ENCODE measurements around the gene STAB2.
"Not testable (repeated sequence)": the region's sequence is repeated elsewhere in the genome, so short reads cannot be mapped to it uniquely, and the experiment has no call there.

STAB2 gene

DNA sequence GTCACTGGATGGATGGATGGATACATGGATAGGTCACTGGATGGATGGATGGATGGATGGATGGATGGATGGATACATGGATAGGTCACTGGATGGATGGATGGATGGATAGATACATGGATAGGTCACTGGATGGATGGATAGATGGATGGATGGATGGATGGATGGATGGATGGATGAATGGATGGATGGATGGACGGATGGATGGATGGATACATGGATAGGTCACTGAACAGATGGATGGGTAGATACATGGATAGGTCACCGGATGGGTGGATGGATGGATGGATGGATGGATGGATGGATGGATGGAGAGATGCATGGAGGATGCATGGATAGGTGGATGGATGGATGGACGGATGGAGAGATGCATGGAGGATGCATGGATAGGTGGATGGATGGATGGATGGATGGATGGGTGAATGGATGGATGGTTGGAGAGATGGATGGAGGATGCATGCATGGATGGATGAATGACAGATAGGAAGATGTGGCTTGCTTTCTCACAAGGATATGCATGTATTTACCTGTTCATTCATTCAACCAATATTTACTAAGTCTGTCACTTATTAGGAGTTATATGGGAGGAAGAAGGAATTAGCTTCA lies 66.6 kb downstream of the STAB2 start:
- not testable (repeated sequence) for DNase-seq

DNA sequence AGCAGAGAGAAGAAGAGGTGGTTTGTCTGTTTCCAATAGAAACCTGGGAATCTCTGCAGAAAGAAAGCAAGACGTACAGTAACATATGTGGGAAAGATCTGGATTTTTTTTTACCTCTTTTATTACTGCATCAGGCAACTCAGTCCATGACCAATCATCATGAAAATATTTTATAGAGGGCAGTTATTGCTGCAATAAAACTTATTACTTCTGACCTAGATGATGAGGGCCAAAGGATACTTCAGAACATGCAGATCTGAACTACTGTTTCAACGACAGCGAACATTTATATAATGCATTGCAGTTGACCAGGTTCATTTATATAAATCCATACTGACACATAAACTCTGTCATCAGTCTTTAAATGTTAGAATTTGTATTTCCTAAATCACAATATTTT lies 67.7 kb downstream of the STAB2 start:
- no peak for DNase-seq

DNA sequence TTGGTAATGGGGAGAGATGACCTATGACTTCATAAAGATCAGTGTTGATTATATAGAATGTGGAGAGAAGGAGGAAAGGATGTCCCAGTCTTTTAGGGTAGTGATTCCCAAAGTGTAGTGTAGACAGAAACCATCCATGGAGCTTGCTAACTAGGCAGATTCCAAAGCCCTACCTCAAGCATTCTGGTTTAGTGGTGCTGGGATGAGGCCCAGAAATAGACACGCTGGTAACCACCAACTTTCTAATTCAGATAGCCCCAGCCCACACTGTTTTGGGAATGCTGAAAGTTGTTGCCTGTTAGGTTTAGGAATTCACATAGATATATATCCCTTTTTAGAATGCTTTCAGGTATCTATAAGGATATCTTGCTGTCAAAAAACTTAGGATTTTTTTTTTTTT lies 69.2 kb downstream of the STAB2 start:
- DNase-seq, result no peak

DNA sequence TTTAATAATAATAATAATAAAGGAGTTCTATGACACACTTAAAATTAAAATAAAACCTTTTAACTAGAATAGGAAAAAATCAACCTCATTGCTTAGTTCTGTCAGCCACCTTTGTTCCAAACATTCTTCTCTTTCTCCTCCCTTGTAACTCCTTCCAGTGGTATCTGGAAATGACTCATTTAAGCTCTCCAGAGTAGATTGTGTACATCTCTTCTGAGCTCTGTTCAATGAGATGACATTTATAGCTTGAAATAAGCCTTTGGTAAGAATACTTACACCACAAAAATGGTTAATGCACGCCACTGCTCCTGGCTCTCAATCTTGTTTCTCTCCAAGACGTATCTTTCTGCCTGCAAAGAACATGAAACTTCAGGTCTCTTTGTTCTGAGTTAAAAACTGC lies 70.3 kb downstream of the STAB2 start:
- DNase-seq, result peak; percentile 22

DNA sequence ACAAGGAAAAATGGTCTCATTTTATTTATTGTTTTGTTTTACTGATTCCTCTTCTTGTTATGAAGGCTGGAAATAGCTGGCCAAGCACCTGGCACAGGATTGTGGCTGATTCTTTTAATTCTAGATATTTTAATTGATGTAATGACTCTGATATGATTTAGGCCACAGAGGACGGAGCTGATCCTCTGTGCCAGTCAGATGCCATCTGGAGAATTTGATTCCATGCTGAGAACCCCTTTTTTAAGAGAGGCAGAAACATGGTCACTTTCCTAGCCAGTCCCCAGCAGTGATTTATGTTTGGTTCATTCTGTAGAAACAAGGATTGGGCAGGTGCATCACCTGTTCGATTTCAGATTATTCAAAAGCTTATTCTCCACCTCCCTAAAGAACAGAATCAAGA lies 77.6 kb downstream of the STAB2 start:
- DNase-seq, result no peak

DNA sequence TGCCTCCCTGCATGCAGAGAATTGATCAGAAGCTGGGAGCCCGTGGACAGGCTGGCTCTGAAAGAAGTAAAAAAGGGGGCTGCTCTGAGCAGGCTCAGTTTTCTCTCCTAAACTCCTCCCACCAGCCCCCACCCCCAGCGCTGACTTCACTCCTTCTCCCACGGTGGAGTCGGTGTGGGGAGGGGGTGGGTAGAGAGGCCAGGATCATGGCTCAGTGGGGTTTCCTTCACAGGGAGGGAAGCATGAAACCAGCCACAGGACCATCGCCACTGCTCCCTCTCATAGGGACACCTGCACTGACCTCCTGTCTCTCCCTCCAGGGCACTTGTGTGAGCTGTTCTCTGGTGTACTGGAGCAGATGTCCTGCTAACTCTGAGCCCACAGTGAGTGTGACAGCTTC lies 78.9 kb downstream of the STAB2 start:
- no peak for DNase-seq

DNA sequence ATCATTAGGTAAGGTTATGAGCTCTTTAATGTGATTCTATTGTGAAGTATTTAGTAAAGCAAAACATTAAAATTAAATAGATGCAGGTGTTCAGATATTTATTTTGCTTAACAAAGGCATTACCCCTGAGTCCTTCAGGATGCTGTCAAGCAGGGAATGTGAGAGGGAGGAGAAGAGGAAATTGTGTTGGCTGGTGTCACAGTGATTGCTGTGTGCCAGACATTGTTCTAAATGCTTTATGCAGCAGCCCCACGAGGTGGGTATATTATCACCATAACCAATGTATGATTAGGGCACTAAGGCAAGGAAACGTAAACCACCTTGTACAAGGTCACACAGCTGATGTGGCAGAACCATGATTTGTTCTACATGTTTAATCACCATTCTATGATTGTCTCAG lies 80.1 kb downstream of the STAB2 start:
- DNase-seq, result no peak

DNA sequence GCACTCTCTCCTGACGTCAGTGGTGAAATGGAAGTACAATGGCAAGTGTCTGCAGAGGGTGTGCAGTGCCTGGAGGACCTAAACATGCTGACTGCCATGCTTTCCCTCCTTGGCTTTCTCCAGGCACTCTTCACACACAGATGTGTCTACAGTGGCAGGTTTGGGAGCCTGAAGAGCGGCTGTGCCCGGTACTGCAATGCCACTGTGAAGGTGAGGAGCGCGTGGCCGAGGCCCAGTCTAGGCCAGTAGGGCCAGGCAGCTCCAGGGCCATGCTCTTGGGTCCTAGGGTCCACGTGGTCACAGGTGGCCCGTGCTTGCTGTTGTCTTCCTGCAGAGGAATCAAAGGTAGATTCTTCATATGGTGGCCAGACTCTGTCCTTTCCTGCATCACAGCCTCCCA lies 81.4 kb downstream of the STAB2 start:
- no peak for DNase-seq

DNA sequence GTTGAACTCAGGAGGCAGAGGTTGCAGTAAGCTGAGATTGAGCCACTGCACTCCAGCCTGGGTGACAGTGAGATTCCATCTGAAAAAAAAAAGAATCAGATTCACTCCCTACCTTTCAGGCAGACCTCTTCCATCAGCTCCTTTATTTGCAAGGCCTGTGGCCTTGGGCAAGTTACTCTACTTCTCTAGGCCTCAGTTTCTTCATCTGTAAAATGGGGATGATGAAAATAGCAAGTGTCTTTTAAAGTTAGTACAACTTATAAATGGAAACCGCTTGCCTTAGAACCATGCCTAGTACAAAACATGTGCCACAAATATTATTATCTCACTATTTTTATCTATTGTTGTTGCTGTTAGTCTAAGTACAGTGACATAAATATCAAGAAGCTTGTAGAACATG lies 84.3 kb downstream of the STAB2 start:
- no peak for DNase-seq

DNA sequence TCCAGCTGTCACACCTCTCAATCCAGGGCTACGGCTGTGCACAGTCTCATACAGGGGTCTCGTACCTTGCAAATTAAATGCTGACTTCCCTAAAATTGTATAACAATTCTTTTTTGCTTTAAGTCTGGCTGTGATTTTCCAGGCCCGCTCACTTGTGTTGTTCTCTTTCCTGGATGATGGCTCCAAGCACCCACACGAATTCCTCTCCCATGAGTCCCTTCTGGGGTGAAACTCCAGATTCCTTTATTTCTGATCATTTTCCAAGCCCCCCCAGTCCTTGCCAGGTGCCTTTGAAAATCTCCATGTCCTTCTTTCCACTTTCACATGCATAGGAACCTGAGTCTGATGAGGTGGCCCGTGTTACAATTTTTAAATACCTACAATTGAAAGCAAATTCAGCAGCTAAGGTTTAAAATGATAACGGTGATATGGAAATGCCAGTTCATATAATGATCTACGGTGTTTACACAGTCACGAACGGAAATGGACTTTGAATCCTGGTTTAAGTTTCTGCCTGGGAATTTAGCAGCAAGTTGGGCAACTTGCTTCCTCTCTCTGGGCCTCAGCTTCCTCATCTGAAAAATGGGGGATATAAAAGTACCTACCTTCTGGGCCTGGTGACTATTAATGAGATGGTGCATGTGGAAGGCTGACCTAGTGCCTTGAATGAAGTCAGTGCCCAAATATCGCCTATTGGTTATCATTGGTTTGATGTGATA lies 85.5 kb downstream of the STAB2 start:
- DNase-seq, result no peak

DNA sequence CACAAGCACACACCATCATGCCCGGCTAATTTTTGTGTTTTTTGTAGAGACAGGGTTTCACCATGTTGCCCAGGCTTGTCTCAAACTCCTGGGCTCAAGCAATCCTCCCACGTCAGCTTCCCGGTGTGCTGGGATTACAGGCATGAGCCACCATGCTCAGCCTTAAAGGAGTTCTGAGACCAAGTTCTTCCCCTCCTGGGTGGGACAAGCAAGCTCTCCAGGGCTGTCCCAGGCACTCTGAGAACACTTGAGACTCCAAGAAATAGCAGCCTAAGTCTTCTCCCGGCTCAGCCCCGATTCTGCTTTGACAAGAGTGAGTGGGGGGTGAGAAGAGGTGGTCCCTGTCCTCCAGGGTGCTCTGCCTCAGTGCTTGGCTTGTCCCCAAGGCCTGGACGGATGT lies 86.4 kb downstream of the STAB2 start:
- no peak for DNase-seq

DNA sequence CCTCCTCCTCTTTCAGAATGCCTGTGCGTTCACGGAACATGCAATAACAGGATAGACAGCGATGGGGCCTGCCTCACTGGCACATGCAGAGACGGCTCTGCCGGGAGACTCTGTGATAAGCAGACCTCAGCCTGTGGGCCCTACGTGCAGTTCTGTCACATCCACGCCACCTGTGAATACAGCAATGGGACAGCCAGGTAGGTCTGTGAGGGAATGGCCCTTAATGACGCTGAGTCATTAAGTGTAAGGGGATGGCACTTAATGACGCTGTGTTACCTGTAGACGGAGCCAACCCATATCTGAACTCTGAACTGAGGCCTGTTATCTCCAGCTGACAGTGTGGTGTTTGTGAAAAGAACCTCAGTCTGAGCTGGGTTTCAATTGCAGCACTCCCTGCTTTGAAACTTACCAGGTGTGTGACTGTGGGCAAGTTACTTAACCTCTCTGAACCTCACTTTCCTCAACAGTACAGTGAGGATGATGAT lies 86.9 kb downstream of the STAB2 start:
- DNase-seq, result no peak

DNA sequence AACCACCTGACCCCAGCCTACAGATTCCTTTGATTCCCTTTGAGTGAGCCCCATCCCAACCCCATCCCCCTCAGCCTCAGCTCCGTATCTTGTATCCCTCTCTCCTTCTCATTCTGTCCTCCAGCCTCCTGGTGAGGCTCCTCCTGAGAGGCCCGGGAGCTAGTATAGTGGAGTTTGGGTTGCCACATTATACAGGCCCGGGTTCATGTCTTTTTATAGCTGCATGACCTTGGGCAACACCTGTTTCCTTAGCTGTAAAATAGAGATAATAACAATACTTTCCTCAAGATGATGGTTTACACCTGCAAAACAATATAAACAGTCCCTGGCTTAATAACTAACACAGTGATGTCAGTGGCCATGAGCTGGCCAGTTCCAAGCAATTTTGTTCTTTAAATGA lies 89.8 kb downstream of the STAB2 start:
- no peak for DNase-seq

DNA sequence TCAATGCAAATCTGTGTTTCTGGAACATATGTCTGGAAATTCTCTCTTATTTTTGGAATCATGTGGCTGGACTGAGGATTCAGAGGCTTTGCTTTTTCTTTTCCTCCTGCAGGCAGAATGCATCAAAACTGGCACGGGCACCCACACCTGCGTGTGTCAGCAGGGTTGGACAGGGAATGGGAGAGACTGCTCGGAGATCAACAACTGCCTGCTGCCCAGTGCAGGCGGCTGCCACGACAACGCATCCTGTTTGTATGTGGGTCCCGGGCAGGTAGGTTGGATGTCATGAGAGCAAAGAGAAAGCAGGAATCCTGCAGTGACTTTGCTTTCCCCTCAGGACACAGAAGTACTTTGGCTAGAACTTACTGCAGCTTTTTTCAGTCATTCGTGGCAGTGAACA lies 90.3 kb downstream of the STAB2 start:
- DNase-seq, result no peak

DNA sequence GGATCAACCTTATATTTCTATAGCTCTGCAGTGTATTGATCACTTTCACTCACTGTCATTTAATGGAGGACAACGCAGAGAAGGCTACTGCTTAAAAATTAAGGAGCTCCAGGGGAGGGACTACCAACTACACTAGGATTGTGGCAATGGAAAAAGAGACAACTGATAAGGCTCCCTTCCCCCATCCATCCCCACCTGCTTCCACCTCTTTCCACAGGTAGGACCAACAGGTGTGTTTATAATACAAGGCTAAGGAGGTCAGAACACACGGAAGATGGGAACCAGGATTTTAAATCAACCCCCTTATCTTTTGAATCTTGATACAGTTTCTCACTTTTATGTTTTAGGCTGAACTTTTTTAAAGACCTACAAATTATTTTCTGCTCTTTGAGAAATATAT lies 90.8 kb downstream of the STAB2 start:
- no peak for DNase-seq

DNA sequence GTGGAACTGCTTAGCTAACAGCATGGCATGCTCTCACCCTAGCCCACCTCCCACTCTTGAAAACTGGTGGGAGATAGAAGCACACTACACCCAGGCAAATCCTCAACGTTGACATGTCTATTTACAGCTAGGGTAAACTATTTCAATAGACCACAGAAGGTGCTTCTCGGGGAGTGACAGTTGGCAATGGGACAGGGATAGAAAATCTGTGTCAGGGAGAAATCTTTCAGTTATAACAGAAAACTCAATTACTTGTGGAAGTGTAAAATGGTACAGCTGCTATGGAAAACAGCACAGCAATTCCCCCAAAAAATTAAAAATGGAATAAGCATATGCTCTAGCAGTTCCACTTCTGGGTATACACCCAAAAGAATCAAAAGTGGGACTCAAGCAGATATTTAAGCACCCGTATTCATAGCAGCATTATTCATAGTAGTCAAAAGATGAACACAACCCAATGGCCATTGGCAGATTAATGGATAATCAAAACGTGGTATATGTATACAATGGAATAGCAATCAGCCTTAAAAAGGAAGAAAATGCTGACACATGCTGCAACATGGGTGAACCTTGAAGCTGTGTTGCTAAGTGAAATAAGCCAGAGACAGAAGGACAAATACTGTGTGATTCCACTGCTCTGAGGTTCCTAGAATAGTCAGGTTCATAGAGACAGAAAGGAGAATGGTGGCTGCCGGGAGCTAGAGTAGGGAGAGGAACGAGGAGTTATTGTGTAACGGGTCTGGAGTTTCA lies 92.5 kb downstream of the STAB2 start:
- DNase-seq, result no peak

DNA sequence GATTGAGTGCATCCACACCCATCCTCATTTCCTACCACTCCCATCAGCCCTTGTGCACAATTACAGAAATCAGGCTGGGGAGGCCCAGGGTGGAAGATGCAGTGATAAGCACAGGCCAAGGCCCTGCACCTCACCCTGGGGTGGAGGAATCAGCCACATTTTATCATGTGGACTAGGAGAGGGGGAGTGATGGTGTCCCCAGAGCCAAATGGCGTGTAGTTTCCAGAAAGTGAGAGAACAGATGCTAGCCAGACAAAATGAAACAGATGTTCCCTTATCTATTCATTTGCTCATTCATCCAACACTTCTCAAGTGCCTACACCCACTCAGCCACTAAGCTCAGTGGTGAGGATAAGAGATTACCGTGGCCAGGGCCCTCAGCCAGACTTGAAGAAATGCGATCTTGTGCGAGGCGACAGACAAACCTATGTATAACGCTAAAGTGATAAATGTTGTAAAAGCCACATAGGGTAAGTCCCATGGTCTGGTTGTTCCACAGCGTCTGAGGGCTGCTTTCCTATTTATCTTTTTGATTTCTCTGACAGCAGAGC lies 93.6 kb downstream of the STAB2 start:
- DNase-seq, result peak; percentile 4

DNA sequence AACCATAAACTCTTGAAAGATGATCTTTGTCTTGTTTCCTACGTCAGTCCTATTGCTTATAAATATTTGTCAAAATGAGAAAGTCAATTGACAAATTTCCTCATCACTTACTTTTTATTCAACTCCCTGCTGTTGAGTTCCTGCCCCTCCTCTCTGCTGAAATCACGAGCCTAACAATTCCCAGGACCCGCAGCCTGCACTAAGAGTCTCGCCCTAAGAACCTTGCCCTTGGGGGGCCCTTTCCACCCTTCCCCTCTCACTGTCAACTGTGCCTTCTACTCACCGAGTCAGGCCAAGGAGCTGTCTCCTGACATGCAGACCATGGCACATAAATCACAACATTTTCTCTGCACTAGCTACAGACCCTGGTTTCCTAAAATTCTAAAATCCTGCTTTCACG lies 99.0 kb downstream of the STAB2 start:
- no peak for DNase-seq

DNA sequence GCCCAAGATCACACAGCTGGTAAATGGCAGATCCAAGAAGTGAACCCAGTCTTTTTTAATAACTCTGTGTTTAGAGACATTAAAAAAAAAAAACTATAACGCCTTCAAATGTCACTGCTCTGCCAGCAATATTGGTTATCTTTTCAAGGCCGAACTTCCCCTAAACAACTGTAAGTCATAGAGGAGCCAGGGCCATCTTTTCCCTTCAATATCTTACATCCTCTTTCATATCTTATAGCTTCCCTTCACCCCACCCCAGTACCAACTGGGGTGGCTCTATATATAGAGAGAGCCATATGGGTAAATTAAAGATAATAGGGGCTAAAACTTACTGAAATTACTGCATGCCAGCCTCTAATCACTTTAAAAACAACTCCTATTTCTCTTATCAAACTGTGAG lies 100.2 kb downstream of the STAB2 start:
- DNase-seq, result no peak

DNA sequence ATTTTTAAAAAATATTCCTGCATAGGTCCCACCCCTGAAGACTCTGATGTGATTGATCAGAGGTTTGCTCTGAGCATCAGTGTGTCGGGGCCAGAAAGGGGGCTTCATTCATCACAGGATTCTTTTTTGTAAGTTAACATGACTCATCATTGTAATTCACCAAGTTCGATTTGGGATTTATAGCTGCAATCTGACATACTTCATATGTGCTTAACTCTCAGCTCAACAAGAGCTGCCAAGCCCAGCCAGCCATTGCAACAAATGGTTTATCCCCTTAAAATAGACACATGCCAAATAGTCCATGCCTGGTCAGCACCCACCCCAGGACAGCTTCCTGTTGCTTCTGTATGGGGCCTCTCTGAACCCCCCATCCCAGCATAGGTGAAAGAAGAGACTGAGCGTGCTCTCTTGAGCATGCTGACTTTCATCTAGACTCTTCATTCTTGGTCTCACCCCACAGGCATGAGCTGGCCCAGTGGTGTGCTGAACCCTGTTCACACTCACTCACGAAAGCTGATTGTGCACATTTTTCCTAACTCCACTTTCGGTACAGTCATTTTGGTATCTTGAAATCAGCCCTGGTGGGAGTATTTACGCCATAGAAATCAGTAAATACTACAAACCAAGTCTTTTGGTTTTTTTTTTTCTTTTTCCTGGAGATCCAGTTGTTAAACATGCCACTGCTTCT lies 101.4 kb downstream of the STAB2 start:
- DNase-seq, result no peak

DNA sequence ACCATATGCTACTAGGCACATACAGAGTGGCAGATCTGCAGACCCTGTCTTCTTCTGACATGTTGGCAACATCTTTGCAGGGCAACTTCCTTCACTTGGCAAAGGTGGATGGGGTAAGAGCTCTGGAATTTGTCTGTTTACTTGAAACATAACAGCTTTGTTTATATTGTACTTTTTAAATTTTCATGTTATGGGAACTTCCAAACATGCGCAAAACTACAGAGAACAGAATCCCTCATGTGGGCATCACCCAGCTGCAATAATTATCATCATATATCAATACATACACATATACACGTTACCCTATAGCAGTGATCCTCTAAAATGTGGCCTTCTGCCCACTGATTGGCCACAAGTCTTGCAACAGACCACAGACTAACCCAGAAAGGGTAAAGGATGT lies 103.4 kb downstream of the STAB2 start:
- DNase-seq, result no peak

DNA sequence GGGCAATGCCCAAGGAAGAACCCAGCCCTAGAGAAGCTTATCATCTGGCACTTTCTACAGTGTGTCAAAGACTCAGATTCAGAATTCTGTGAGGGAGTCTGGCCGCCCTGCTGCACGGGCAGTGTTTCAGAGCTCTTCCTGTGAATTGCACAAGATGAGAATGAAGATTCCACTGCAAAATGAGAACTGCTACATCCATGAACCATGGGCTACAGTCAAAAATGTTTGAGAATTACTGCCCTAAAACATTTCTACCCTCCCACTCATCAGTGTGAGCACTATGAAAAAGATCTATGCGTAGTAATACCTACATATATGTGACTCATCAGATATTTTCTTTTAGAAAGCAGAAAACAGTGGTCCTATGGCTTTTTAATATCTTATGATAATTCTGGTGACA lies 104.0 kb downstream of the STAB2 start:
- no peak for DNase-seq

DNA sequence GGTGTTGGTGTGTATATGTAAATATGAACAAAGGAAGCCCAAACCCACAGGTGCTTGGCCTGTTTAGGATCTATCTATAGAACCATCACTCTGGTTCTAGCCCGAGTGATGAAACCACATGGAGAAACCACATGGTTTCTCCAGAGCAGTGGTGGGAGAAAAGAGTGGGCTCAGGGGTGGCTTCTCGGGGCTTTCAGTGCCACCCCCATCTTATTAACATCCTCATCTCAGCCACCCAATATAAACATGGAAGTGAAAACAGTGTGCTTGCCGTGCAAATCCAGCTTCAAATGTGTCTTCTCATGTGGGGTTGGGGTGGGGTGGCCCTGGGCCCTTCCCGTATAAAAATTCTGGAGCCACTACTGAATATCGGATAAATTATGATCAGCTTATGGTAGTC lies 109.0 kb downstream of the STAB2 start:
- no peak for DNase-seq
